Forelimb muscle (tissue), 1 donor: Measurements from ENCODE around the gene OR1D2. TPM values are rescaled to one million over a fixed set of nuclear protein-coding genes. Genes with fewer than 3 reads are reported as not detected.
"Not testable (repeated sequence)": the region's sequence is repeated elsewhere in the genome, so short reads cannot be mapped to it uniquely, and the experiment has no call there.

Experiments
- DNase-seq: peaks from one replicate; pipeline ENCODE4 v3.0.0-alpha.2; 2013; ENCODE audit warnings: low read depth
- polyA plus RNA-seq: library from polyadenylated mRNA; unstranded; fragments of 120-200 nt; gene quantifications from one replicate; pipeline ENCODE4 v1.2.1, GENCODE V29; 2013; ENCODE audit not compliant: insufficient read length

Gene OR1D2, protein sequence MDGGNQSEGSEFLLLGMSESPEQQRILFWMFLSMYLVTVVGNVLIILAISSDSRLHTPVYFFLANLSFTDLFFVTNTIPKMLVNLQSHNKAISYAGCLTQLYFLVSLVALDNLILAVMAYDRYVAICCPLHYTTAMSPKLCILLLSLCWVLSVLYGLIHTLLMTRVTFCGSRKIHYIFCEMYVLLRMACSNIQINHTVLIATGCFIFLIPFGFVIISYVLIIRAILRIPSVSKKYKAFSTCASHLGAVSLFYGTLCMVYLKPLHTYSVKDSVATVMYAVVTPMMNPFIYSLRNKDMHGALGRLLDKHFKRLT
- not detected for polyA plus RNA-seq

DNA sequence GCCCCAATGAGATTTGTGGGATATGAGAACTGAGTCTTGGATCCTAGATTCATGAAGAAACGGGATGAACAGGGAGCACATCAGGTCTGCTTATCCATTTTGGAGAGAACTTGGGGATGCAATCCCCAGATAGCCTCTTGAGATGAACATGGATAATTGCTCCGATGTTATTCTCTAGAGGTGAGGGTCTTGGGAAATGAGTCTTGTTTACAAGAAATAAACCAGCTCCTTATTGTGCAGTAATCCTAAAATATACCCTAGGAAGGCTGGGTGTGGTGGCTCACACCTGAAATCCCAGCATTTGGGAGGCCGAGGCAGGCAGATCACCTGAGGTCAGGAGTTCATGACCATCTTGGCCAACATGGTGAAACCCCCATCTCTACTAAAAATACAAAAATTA is at the start of gene OR1D2:
Gene OR1D2 (minus strand): TSS at position 101 of the 400 bp plus-strand sequence. CDS start 11,426 bp downstream, outside the sequence.
- no peak for DNase-seq

DNA sequence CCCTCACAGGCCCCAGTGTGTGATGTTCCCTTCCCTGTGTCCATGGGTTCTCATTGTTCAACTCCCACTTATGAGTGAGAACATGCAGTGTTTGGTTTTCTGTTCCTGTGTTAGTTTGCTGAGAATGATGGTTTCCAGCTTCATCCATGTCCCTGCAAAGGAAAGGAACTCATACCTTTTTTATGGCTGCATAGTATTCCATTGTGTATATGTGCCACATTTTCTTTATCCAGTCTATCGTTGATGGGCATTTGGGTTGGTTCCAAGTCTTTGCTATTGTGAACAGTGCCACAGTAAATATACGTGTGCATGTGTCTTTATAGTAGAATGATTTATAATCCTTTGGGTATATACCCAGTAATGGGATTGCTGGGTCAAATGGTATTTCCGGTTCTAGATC is 33.3 kb upstream of the OR1D2 start:
- not testable (repeated sequence) for DNase-seq

DNA sequence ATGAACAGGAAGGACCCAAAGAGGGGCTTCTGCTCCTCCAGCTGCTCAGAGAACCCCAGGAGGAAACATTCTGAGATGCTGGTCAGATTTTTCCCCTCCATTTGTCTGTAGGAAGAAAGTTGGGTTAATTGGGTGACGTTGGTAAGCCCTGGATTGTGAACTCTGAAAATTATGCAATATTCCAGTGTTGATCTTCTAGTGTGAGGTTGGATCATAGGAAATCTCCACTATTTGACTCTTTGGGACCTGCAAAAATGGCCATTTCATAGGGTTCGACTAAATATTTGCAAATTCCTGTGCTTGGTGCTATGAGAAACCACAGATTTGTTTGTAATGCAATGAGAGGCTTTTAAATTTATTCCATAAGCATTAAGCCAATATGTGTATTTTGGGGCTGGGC is 23.2 kb upstream of the OR1D2 start, which contains the start of gene OR1G1:
Gene OR1G1 (minus strand): TSS at position 101 of the 400 bp plus-strand sequence. CDS start 0 bp downstream, at position 101.
- DNase-seq = no peak

DNA sequence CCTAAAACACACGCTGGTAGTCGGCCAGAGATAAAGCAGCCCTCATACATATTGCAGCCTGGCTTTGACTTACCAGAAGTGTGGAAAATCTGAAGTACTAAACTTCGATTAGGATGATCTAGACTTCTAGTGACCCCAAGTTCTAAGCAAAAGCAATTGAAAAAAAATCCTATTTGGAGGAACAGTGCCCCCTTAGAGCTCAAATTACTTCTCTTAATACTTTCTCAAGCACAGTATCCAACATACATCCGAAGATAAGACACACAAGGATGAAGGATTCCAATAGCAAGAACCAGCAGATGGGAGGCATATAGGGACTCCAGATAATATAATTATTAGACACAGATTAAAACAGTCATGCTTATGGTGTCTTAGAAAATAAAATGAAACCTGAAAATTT is 30.4 kb downstream of the OR1D2 start:
- not testable (repeated sequence) for DNase-seq

DNA sequence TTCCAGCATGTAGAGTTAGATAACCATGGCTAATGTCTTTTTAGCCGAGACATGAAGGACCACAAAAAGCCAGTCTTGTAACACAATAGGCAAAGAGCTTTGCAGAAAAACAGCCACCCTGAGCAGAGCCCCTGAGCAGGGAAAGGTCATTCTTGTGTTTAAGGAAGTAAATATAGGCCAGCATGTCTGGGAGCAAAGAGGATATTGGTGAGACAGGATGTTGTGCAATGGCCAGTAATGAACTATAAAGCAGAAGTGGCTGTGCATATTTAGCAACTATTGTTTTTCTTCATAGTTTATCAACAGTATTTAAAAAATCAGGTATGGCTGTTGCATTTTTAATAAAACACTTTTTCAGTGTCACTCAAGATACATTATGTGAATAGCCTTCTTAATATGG is 39.0 kb downstream of the OR1D2 start:
- not testable (repeated sequence) for DNase-seq

DNA sequence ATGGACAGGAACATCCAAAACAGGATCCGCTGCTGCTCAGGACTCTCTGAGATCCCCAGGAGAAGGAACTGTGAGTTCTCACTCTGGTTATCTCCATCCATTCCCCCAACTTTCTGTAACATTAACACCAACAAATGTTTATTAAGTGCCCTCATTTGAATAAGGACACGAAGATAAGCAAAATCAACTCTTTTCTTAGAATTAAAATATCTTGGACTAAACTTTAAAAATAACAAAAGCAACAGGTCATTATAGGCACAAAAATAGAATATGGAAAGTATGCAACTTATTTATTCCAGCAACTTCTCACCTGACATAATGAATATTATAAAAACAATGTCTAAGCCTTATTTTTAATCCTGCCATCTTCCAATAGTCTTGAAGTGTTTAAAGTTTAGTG is 40.7 kb downstream of the OR1D2 start, which contains the start of gene OR1D5:
Gene OR1D5 (minus strand): TSS at position 101 of the 400 bp plus-strand sequence. CDS start 0 bp downstream, at position 101.
- DNase-seq = not testable (repeated sequence)

DNA sequence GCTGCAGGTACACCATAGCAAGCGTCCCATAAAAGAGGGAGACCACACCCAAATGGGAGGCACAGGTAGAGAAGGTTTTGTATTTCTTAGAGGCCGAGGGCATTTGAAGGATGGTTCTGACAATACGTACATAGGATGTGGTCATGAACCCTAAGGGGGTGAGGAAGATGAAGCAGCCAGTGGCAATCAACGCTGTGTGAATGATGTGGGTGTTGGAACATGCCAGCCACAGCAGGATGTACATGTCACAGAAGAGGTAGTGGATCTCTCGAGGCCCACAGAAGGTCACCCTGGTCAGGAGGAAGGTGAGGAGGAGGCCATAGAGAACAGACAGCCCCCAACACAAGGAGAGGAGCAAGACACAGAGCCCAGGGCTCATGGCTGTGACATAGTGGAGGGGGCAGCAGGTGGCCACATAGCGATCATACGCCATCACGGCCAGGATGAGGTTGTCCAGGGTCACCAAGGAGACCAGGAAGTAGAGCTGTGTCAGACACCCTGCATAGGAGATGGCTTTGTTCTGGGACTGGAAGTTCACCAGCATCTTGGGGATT is 41.3 kb downstream of the OR1D2 start:
- not testable (repeated sequence) for DNase-seq

DNA sequence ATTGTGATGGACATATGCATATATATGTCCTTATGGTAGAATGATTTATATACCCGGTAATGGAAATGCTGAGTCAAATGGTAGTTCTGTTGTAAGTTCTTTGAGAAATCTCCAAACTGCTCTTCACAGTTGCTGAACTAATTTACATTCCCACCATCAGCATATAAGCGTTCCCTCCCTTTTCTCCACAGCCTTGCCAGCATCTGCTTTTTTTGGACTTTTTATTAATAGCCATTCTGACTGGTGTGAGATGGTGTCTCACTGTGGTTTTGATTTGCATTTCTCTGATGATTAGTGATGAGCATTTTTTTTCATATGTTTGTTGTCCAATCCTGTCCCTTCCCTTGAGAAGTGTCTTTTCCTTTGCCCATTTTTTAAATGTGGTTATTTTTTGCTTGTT is 49.4 kb downstream of the OR1D2 start:
- not testable (repeated sequence) for DNase-seq

DNA sequence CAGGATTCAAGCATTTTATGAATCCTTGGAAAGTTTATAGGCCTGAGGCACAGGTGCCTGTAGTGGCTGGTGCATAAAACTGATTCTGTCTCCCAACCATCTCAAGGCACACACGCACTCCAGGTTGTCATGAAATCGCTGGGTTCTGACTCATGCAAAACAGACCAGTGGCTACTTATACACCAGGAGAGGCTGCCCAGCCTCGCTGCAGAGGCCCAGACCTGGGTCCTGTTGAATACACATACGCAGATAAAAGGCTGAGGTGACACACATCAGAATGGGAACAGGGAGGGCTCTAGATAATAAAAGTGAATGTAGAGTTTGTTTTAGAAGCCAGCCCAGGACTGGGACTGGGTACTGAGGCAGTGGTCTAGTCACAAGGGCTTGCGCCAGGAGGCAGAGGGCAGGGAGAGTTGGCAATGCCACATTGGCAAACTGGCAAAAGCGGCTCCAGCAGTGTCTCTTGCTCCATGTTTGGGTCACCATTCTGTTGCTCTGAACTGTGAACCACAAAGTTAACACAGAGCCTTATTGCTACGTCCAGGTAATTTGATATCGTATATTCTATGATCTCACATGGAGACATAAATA is 54.4 kb downstream of the OR1D2 start:
- DNase-seq = no peak

DNA sequence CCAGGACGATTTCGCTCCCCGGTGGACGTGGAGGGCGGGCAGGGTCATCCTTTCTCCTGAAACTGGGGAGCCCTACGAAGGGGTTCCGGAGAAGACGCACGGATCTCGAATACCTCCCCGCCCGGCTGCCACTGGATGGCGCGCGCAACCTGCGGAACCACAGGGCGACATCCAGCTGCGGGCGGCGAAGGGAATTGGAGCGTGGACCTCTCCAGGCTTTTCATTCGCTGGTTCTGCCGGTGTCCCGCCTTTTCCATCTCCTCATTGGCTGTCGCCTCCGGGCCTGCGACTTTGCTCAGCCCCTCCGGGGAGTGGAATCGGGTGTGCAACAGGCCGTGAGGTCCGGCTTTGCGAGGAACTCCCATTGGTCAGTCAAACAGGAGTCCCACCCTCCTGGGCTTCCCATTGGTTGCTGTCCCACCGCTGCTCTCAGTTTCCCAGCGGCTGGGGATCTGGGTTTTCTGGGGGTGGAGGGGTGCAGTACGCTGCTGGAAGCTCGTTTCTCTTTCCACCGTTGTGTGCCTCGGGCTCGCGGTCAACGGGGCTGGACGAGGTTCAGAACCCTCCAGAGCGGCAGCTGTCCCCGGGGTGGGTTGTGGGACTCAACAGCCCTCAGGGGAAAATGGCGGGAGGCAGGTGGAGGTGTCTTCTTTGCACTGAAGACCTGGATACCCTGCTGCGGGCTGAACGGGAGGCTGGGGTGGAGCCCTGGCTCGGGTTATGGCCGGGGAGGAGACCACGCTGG is 55.3 kb downstream of the OR1D2 start:
- DNase-seq = peak; percentile 98

DNA sequence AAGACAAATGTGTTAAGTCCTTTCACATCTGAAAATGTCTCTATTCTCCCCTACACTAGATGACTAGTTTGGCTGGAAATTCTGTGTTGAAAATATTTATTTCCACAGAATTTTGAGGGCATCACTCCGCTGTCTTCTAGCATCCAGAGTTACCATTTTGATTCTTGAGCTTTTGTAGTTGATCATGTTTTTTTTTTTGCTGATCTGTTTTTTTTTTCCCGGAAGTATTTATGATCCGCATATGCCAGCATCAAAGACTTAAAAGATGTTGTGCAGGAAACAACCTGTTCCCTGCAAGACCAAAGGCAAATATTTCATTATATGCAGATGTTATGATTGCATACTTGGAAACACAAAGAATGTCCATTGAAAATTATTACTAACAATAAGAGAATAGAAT is 57.5 kb downstream of the OR1D2 start:
- DNase-seq = no peak

DNA sequence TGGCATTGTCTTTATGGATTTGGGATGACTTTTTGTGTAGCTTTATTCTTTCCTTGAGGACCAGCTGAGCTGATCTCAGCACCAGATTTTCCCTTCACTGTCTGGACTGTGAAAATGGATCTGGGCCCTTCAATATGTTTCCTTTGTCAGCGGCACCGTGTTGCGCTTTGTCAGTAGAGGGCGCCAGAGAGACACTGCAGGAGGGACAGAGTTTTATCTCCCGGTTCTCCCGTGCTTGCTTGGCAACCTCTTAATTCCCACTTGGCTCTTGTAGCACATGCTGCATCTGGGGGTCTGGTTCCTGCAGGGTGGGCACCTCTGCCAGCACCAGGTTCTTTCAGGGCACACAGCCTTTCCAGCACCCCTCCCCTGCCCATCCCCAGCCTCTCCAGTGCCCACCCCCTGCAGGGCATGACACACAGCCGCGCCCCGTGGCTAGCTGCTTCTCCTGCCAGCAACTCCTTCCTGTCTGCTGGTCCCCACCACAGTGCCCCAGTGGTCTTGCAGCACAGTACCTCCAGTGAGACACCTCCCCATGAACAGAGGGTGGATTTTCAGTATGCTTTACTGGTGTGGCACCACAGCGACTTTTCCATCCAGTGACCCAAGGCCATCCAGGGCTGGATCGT is 60.4 kb downstream of the OR1D2 start:
- DNase-seq = no peak

DNA sequence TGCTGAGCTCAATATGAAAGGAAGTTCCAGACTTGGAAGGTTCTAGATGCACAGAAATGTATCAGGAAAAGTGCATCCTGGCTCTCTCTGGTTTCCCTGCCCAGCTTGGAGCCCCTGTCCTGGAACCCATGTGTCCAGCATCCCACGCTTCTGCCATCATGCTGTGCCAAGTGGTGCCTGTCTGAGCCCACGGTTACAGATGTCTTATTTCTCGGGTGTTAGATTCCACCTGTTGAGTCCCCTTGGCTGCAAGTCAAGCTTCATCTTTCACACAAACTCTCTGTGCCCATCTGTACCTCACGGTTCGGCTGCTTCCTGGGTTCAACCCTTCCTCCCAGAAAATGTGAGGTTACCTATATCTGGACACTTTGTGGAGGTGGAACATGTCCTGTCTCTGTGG is 63.3 kb downstream of the OR1D2 start:
- DNase-seq = no peak

DNA sequence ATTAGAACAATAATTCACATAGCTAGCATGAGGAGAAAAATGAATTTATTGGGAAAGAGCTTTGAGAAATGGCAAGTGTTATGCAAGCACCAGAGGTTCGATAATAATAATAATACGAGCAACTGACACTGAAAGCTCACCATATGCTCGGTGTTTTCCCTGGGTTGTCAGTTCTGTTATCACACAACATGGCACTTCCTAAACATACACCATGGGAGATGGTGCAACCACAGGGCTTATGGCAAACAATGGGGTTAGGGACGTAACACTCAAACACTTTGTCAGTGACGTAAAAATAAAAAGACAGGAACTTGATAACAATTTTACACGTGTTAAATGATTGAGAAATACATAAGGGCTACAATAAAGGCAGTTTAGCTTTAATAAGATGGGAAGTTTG is 64.5 kb downstream of the OR1D2 start:
- DNase-seq = no peak

DNA sequence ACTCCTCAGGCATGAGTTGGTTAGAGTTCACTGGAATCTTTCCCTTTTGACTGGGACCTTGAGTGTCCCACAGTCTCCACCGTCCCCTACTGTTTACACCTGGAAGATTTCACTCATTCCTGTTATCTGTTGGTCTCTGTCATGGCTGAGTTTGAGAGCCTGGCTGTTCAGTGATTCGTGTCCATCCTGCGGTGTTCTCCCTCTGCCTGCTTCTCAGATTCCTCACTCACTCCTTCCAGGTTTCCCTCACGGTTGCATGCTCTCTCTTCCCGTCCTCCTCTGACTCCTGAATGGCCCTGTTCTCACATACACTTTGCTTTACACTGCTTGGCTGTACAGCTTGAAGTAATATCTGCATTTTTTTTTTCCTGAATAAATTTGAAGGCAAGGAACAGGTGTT is 65.3 kb downstream of the OR1D2 start:
- DNase-seq = no peak

Other genes starting within 250 kb of the OR1D2 start
- not detected for gene OR1D5, start 40.8 kb downstream of the OR1D2 start, polyA plus RNA-seq
- gene OR1G1, start 23.1 kb upstream of the OR1D2 start, polyA plus RNA-seq = not detected
- not detected for gene OR1A2, start 93.1 kb upstream of the OR1D2 start, polyA plus RNA-seq
- not detected for gene OR1A1, start 103.2 kb upstream of the OR1D2 start, polyA plus RNA-seq
- gene OR3A1, start 193.9 kb upstream of the OR1D2 start, polyA plus RNA-seq = not detected